ENCODE results near the gene CCDC121.
"Not testable (repeated sequence)": the region's sequence is repeated elsewhere in the genome, so short reads cannot be mapped to it uniquely, and the experiment has no call there.

Gene CCDC121

DNA sequence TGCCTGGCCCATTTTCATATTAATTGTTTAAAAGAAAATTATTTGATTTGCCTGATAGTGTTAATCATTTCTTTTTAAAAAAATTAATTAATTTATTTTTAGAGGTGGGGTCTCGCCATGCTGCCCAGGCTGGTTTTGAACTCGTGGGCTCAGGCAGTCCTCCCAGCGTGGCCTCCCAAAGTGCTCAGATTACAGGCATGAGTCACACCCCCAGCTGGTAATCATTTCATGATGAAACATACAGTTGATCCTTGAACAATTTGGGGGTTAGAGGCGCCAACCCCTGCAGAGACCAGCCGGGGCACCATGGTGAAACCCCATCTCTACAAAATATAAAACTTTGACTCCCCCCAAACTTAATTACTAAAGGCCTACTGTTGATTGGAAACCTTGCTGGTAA lies 8.0 kb upstream of the CCDC121 start:
- no peak for FAIRE-seq
- no peak for DNase-seq (ENCODE audit: insufficient read length, low spot score)

DNA sequence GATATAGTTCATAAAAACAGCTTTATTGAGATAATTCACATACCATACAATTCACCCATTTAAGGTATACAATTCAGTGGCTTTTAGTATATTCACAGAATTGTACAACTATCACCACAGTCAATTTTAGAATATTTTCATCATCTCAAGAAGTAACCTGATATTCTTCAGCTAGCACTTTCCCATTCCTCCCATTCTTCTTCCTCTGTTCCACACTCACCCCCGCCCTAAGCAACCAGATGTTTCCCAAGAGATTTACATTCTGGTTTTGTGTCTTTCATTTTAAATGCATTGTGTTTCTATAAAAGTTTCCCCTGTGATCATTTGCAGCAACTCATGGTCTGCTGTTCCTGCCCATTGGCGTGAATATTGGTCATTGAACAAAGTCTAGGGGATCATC lies 5.5 kb upstream of the CCDC121 start:
- TF ChIP-seq, protein P1, sequence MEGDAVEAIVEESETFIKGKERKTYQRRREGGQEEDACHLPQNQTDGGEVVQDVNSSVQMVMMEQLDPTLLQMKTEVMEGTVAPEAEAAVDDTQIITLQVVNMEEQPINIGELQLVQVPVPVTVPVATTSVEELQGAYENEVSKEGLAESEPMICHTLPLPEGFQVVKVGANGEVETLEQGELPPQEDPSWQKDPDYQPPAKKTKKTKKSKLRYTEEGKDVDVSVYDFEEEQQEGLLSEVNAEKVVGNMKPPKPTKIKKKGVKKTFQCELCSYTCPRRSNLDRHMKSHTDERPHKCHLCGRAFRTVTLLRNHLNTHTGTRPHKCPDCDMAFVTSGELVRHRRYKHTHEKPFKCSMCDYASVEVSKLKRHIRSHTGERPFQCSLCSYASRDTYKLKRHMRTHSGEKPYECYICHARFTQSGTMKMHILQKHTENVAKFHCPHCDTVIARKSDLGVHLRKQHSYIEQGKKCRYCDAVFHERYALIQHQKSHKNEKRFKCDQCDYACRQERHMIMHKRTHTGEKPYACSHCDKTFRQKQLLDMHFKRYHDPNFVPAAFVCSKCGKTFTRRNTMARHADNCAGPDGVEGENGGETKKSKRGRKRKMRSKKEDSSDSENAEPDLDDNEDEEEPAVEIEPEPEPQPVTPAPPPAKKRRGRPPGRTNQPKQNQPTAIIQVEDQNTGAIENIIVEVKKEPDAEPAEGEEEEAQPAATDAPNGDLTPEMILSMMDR (IDR thresholded peaks at IDR 0.05; ENCODE audit: insufficient read depth, missing control alignments), result no peak
- no peak for FAIRE-seq
- DNase-seq (ENCODE audit: insufficient read length, low spot score), result no peak

More for the DNA sequence above, 8.0 kb upstream of the CCDC121 start:
- TF ChIP-seq, protein P1 (IDR thresholded peaks at IDR 0.05; ENCODE audit: insufficient read depth, missing control alignments), result no peak

DNA sequence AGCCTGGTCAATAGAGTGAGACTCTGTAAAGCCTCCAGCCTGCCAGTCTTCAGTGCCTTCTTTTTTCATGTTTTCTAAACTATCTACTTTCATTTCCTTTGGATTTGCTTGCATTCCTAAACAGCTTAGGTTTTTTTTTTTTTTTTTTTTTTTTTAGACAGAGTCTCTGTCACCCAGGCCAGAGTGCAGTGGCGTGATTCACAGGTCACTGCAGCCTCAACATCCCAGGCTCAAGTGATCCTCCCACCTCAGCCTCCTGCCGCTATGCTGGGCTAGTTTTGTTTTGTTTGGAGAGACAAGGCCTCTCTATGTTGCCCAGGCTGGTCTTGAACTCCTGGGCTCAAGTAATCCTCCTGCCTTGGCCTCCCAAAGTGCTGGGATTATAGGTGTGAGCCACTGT lies 1.4 kb upstream of the CCDC121 start:
- DNase-seq (ENCODE audit: insufficient read length, low spot score); FAIRE-seq: not testable (repeated sequence)

DNA sequence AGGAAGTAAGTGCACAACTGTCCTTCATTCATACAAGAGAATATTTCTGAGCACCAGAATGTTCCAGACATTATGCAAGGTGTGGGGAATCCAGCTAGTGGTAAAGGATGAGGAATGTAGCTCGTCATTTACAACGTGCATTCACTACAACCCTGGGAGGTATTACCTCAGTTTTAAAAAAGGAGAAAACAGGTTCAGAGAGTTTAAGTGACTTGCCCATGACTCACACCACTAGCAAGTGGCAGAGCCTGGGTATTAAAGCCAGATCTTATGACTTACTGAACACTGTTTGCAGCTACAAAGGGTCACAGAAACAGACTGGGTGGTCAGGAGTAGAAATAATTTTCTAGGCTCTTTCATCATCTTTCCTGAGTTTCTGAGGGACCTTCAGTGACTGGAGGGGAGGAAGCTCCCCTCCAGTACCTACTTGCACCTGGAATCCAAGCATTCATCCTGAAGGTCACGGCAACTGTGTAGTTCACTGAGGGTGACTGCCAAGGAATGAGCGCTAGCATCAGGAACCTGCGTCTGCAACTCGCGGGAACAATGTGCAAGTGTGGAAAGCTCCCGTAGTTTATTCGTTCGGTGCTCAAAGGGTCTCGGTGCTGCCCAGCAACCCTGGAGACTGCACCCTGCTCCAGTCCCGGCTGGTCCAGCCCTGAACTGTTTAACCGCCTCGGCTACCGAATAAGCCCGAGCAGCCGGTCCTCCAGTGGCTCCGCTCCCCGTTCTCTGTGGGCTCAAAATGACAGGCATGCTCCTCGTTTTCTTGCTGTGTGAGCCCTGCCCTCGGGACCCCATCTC lies 647 bp downstream of the CCDC121 start:
- FAIRE-seq (no peak), DNase-seq (ENCODE audit: insufficient read length, low spot score) (no peak)
- TF ChIP-seq, protein P1 (IDR thresholded peaks at IDR 0.05; ENCODE audit: insufficient read depth, missing control alignments), result no peak

DNA sequence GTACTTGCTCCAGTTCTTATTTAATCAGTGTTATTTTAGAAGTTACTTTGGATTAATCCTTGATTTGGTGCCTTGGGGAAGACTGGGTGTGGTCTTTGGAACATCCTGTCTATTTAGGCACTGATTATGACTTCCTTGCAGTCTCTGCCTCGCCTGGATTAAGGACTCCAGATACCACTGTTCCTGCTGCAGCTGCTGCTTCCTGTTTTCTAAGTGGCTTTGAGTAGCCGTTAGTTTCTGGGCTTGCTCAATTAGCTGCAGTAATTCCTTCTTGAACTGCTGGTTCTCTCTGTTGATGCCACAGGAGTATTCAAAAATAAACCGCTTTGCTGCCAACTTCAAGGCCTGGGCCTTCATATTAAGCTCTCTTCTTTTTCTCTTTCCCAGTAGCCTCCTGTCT lies 1.9 kb downstream of the CCDC121 start:
- peak; percentile 29 for FAIRE-seq

DNA sequence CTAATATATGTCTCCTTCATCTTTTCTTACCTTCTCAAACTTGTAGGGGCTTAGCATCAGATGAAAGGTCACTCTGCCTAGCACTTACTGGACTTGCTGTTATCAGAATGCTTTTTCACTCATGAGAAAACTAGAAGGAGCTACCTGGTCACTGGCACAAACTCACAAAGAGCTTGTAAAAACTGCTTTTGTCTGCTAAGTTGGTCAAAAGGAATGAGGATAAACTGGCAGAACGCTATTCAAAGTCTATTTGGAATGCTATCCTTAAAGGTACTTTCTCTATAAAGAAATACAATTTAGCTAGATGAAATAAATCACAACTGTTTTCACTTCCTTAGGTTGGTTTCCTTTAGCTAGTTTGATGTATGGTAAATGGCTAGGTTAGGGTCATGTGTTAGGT lies 2.5 kb downstream of the CCDC121 start:
- not testable (repeated sequence) for FAIRE-seq; DNase-seq (ENCODE audit: insufficient read length, low spot score)

More for the DNA sequence above, 1.9 kb downstream of the CCDC121 start:
- DNase-seq (ENCODE audit: insufficient read length, low spot score), result not testable (repeated sequence)

DNA sequence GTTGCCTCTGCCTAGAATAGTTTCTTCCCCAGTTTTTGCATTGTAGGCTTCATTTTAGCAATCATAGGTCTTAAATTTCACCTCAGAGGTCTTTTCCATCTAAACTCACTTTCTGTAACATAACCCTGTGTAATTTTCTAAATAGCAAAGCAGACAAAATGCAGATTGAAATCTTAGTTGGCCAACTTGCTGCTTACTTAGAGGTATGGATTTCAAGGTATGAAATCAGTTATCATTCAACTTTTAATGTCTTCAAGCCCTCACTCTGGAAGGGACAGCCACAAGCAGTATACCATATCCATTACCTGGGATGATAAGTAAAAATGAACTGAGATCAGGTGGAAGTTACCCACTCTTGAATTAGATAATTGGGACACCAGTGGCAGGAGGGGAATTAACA lies 3.9 kb downstream of the CCDC121 start:
- TF ChIP-seq, protein P1 (IDR thresholded peaks at IDR 0.05; ENCODE audit: insufficient read depth, missing control alignments), result no peak
- DNase-seq (ENCODE audit: insufficient read length, low spot score) (no peak), FAIRE-seq (no peak)

DNA sequence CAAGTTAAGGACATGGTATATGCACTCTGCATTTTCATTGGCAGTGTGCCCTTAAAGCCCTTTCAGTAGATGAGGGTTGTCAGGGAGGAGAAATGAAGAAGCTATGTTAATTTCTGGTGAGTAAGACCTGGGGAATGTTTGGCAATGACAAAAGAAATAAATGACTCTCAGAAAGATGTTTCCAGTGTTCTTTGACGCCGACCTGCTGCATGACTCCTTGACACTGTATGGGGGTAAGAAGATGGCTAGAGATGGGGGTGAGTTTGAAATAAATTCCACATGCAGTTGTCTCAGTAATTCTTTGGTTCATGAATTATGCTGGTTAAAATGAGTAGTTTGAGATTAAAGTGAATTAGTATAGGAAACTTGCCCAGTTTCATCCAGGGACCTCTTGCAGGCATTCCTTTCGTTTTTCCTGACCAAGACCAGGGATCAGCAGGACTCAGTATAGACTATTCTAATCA lies 5.9 kb downstream of the CCDC121 start:
- TF ChIP-seq, protein P1 (IDR thresholded peaks at IDR 0.05; ENCODE audit: insufficient read depth, missing control alignments), result no peak
- no peak for DNase-seq (ENCODE audit: insufficient read length, low spot score)
- no peak for FAIRE-seq

DNA sequence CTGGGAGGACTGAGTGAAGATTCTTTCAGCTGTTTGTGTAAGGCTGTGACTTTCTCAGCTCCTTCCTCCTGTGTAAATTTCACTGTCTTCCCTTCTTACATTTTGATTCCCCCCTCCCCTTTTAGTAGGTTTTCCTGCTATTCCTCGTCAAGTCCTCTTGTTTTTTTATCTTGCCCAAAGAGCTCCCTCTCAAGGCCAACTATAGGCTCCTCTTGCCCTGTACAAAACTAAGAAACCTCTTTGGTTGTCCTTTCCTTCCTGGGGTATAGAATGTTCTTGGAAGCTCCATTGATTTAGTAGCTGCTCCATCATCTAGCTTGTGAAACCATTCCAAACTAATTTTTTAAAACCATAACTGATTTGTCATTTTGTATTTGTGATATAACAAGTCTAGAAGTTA lies 7.3 kb downstream of the CCDC121 start:
- FAIRE-seq (no peak), DNase-seq (ENCODE audit: insufficient read length, low spot score) (no peak)

More for the DNA sequence above, 7.3 kb downstream of the CCDC121 start:
- TF ChIP-seq, protein P1 (IDR thresholded peaks at IDR 0.05; ENCODE audit: insufficient read depth, missing control alignments), result peak; percentile 17
